Measurements from ENCODE around the gene SMARCC1.

The SMARCC1 gene

GRCh38 chr3:47565734-47566550, 215.8 kb downstream of the SMARCC1 start:
- POLR2A ChIA-PET: no interaction called here
- CTCF ChIA-PET: no interaction called here
- TF ChIP-seq ZNF747 (tag by site-specific recombination; IDR thresholded peaks at IDR 0.05): no peak
- TF ChIP-seq ZNF398 (tag by site-specific recombination; IDR thresholded peaks at IDR 0.05): no peak
- TF ChIP-seq ZNF391 (tag by site-specific recombination; IDR thresholded peaks at IDR 0.05; ENCODE audit: borderline replicate concordance, low read depth): no peak
- no peak for TF ChIP-seq TCF7L2 (IDR thresholded peaks at IDR 0.05; ENCODE audit: borderline replicate concordance, low read depth, low read length)
- no peak for TF ChIP-seq ZSCAN23 (tag by site-specific recombination; IDR thresholded peaks at IDR 0.05)
- no peak for TF ChIP-seq ZNF394 (tag by site-specific recombination; IDR thresholded peaks at IDR 0.05; ENCODE audit: borderline replicate concordance)
- TF ChIP-seq ZSCAN18 (tag by site-specific recombination; IDR thresholded peaks at IDR 0.05): no peak
- TF ChIP-seq, protein P1, sequence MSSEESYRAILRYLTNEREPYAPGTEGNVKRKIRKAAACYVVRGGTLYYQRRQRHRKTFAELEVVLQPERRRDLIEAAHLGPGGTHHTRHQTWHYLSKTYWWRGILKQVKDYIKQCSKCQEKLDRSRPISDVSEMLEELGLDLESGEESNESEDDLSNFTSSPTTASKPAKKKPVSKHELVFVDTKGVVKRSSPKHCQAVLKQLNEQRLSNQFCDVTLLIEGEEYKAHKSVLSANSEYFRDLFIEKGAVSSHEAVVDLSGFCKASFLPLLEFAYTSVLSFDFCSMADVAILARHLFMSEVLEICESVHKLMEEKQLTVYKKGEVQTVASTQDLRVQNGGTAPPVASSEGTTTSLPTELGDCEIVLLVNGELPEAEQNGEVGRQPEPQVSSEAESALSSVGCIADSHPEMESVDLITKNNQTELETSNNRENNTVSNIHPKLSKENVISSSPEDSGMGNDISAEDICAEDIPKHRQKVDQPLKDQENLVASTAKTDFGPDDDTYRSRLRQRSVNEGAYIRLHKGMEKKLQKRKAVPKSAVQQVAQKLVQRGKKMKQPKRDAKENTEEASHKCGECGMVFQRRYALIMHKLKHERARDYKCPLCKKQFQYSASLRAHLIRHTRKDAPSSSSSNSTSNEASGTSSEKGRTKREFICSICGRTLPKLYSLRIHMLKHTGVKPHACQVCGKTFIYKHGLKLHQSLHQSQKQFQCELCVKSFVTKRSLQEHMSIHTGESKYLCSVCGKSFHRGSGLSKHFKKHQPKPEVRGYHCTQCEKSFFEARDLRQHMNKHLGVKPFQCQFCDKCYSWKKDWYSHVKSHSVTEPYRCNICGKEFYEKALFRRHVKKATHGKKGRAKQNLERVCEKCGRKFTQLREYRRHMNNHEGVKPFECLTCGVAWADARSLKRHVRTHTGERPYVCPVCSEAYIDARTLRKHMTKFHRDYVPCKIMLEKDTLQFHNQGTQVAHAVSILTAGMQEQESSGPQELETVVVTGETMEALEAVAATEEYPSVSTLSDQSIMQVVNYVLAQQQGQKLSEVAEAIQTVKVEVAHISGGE (tag by site-specific recombination; conservative IDR thresholded peaks at IDR 0.05; ENCODE audit: low read depth): no peak
- TF ChIP-seq ZNF677 (tag by site-specific recombination; IDR thresholded peaks at IDR 0.05): no peak
- TF ChIP-seq ZNF513 (tag by site-specific recombination; IDR thresholded peaks at IDR 0.05): no peak
- TF ChIP-seq ZNF335 (tag by site-specific recombination; conservative IDR thresholded peaks at IDR 0.05): no peak
- no peak for TF ChIP-seq ZBTB8A (tag by site-specific recombination; IDR thresholded peaks at IDR 0.05)
- TF ChIP-seq PRDM1 (tag by site-specific recombination; IDR thresholded peaks at IDR 0.05): no peak
- TF ChIP-seq, protein P2, sequence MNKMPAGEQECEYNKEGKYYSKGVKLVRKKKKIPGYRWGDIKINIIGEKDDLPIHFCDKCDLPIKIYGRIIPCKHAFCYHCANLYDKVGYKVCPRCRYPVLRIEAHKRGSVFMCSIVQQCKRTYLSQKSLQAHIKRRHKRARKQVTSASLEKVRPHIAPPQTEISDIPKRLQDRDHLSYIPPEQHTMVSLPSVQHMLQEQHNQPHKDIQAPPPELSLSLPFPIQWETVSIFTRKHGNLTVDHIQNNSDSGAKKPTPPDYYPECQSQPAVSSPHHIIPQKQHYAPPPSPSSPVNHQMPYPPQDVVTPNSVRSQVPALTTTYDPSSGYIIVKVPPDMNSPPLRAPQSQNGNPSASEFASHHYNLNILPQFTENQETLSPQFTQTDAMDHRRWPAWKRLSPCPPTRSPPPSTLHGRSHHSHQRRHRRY (tag by site-specific recombination; IDR thresholded peaks at IDR 0.05): no peak
- no peak for TF ChIP-seq ZNF114 (tag by site-specific recombination; IDR thresholded peaks at IDR 0.05)
- no peak for TF ChIP-seq ZNF830 (tag by site-specific recombination; IDR thresholded peaks at IDR 0.05; ENCODE audit: low read depth)
- no peak for TF ChIP-seq MZF1 (tag by site-specific recombination; IDR thresholded peaks at IDR 0.05; ENCODE audit: borderline replicate concordance)
- Histone ChIP-seq H3K9me3 (ENCODE audit: control insufficient read depth, insufficient read depth, low read depth, low read length) (no peaks in the 10 kb centered on the region), H3K4me1 (ENCODE audit: control insufficient read depth, insufficient read depth, low read length) (no peaks in the 10 kb centered on the region), H3K27ac (ENCODE audit: extremely low read depth, low read depth, low read length) (no peak overlapping the region), H3K4me3 (ENCODE audit: low read depth, low read length) (no peak overlapping the region), H3K36me3 (ENCODE audit: control insufficient read depth in 2 of 2, insufficient read depth in 1 of 2, low read length in 2 of 2) (no peaks in the 10 kb centered on the region)
